GM19239 (cell line): ENCODE data around the gene OR11L1.

Experiments
- DNase-seq: peaks from one replicate; pipeline ENCODE4 v3.0.0; 2011; ENCODE audit warnings: low spot score; ENCODE audit not compliant: insufficient read length
- FAIRE-seq: peaks from 2 replicates; lab custom pipeline; 2011; peaks lifted over from hg19 to GRCh38; lab: Jason Lieb, UNC

The OR11L1 gene

DNA sequence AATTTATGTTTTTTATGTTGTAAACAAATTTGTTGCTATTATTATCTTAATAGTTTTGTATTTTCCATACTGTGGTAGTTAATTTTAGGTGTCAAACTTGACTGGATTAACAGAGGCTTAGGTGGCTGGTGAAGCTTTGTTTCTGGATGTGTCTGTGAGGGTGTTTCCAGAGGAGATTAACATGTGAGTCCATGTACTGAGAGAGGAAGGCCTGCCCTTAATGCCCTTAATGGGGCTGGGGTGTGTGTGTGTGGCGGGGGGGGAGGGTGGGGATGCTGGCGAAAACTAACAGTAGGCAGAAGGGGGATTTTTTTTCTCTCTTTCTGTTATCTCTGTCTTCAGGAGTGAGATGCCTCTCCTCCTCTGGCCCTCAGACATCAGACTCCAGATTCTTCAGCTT, 19.6 kb downstream of the OR11L1 start:
- DNase-seq = no peak
- no peak for FAIRE-seq

DNA sequence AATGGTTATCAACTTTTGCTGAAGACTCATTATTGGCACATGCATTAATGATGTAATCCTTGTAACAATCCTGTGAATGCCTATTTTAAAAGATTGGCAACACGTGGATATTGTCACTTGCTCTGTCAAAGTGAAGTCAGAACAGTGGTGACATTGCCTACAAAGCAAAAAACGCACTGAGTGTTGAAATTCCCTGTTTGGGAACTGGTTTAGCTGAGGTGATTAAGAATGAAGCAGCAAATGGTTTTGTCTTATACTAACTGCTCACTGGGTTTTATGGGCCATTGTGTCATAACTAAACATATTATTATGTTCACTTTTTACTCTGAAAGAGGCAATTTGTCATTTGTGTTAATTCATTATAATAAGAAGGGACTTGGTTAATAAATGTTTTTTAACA, 29.1 kb downstream of the OR11L1 start:
- DNase-seq (no peak), FAIRE-seq (no peak)

DNA sequence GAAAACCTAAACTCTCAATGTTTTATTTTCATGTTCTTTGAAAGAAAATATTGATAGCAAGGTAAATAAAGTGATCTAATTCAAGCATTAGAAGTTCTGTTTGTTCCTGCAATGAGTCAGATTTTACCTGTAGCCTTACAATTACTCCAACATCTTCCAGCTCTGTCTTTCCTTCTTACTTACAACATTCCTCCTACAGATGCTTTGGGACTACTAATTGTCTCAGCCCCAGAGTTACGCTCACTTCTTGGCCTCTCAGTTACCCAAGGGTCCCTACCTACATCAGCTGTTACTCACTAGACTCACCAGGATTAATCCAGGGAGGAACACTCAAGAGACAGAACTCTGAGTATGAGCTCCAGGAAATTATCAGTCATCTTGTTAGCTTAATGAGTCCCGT, 44.2 kb downstream of the OR11L1 start:
- FAIRE-seq (no peak), DNase-seq (no peak)
